Ectodermal cell (in vitro differentiated cells): ENCODE measurements around the gene RAP1A.

ENCODE experiments used
- H3K27ac ChIP-seq: 2 replicates; pipeline ENCODE4 v1.7.0; 2013; ENCODE audit warnings: mild to moderate bottlenecking, low read depth, low read length; ENCODE audit not compliant: insufficient read depth, poor library complexity, severe bottlenecking
- H3K27me3 ChIP-seq: 2 replicates; pipeline ENCODE4 v1.7.0; 2013; ENCODE audit warnings: mild to moderate bottlenecking, low read length; ENCODE audit not compliant: insufficient read depth, control insufficient read depth, poor library complexity, severe bottlenecking
- H3K36me3 ChIP-seq: one replicate; pipeline ENCODE4 v1.7.0; 2013; ENCODE audit warnings: low read length; ENCODE audit not compliant: control insufficient read depth, insufficient read depth
- H3K4me1 ChIP-seq: one replicate; pipeline ENCODE4 v1.7.0; 2013; ENCODE audit warnings: low read length; ENCODE audit not compliant: control insufficient read depth, insufficient read depth
- H3K4me3 ChIP-seq: 2 replicates; pipeline ENCODE4 v1.7.0; 2013; ENCODE audit warnings: low read depth, low read length, control low read depth; ENCODE audit not compliant: insufficient read depth
- H3K9me3 ChIP-seq: 2 replicates; pipeline ENCODE4 v1.7.0; 2013; ENCODE audit warnings: mild to moderate bottlenecking, low read length, moderate library complexity; ENCODE audit not compliant: control insufficient read depth
- WGBS, 2 experiments: methylation state at CpG; one replicate each; pipeline ENCODE4 v1.1.7; 2013; ENCODE audit warnings: missing lambda C conversion rate in 2 of 2; 5-methylcytosine and 5-hydroxymethylcytosine counted together

RAP1A gene

GRCh38 chr1:111734426-111734825, 114.8 kb downstream of the RAP1A start:
- no peaks in the 10 kb centered on the region for H3K27me3 ChIP-seq
- H3K36me3 ChIP-seq = no peaks in the 10 kb centered on the region
- H3K4me1 ChIP-seq = peaks cover 49% of the 10 kb centered on the region
- H3K27ac ChIP-seq = no peak overlapping the region
- no peak overlapping the region for H3K4me3 ChIP-seq
- no peaks in the 10 kb centered on the region for H3K9me3 ChIP-seq
- whole genome bisulfite sequencing, 2 experiments = 94 to 95% methylated on average over 3 of the region's 3 CpGs

- H3K9me3 ChIP-seq = no peaks in the 10 kb centered on the region
- H3K27me3 ChIP-seq = no peaks in the 10 kb centered on the region
- 91% methylated on average over 2 to 3 of the region's 3 CpGs for WGBS, 2 experiments
- H3K4me1 ChIP-seq = peaks cover 45% of the 10 kb centered on the region
- H3K36me3 ChIP-seq = no peaks in the 10 kb centered on the region
- no peak overlapping the region for H3K27ac ChIP-seq
- no peak overlapping the region for H3K4me3 ChIP-seq
Measured at GRCh38 chr1:111734856-111735255, 115.3 kb downstream of the RAP1A start.

DNA sequence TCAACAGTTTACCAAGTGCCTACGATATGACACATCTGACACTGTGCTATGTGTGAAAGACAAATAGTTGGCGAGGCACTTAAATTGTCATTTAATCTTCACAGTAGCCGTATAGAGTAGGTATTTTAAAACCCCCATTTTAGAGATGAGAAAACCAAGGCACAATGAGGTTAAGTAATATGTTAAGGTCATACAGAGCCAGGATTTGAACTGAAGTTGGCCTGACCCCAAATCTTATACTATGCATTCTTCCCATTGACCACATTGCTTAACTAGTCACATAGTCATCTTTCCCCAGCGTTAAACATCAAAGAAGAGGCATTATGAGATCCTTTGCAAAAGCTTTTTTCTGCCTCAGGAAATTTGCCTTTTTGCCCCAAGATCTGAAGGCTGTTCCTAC, 115.7 kb downstream of the RAP1A start:
- Histone ChIP-seq H3K4me3 (no peak overlapping the region), H3K4me1 (peaks cover 40% of the 10 kb centered on the region), H3K36me3 (no peaks in the 10 kb centered on the region), H3K27me3 (no peaks in the 10 kb centered on the region), H3K9me3 (no peaks in the 10 kb centered on the region), H3K27ac (no peak overlapping the region)
- 91 to 93% methylated on average over 4 of the region's 4 CpGs for WGBS, 2 experiments

GRCh38 chr1:111735858-111736544, 116.4 kb downstream of the RAP1A start:
- peaks cover 1% of the 10 kb centered on the region for H3K27me3 ChIP-seq
- H3K36me3 ChIP-seq = no peaks in the 10 kb centered on the region
- peak overlapping the region; percentile 31 for H3K27ac ChIP-seq
- 7 to 8% methylated on average over 8 of the region's 8 CpGs for WGBS, 2 experiments
- no peaks in the 10 kb centered on the region for H3K9me3 ChIP-seq
- H3K4me3 ChIP-seq = no peak overlapping the region
- peaks cover 36% of the 10 kb centered on the region for H3K4me1 ChIP-seq

- H3K27ac ChIP-seq = peak overlapping the region; percentile 31
- WGBS, 2 experiments = 20 to 23% methylated on average over 4 of the region's 4 CpGs
Measured at GRCh38 chr1:111736548-111737215, 117.1 kb downstream of the RAP1A start.

DNA sequence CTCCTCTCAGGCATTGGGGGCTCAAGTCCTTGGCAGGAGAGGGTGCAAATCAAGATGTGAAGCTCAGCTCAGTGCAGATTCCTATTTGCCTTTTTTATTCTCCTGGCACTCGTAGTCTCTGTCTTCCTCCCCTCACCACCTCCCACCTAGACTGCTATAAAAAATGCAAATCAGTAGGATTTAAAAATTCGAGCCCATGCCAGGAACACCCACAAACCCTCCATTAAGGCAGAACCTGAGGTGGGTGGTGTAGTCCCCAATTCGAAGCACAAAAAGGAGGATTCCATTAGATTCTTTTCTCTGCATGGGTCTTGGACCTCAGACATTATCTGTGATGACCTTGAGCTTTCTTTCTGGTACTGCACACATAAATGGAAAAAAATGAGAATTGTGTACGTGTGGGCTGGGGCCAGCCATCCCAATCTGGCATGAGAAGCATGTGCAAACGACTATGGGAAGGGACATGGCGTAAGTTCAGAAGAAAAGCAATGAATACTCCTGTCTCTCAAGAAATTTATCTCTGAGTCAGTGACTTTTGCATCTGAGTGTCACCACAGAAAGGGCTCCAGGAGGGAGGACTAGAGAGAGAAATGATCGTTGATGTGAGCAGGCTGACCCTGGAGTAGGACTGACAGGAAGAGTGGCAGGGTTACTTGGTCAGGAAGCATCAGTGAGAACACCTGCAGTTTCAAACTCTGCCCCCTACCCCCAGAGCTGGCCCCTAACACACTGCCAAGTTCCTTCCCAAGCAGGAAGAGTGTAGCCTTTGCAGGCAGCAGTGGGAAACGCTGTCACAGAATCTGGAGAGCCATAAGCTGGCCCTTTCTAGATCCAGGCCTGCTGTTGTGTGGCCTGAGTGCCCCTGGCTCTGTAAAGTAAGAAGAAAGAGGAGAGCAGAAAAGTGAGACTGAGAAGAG, 117.9 kb downstream of the RAP1A start:
- Histone ChIP-seq H3K27ac (no peak overlapping the region), H3K27me3 (peaks cover 7% of the 10 kb centered on the region), H3K36me3 (no peaks in the 10 kb centered on the region), H3K4me1 (peaks cover 36% of the 10 kb centered on the region), H3K9me3 (no peaks in the 10 kb centered on the region), H3K4me3 (peak overlapping the region; percentile 50)
- 51 to 56% methylated on average over 8 of the region's 8 CpGs for WGBS, 2 experiments

More at GRCh38 chr1:111736548-111737215, 117.1 kb downstream of the RAP1A start:
- peaks cover 7% of the 10 kb centered on the region for H3K27me3 ChIP-seq
- no peaks in the 10 kb centered on the region for H3K9me3 ChIP-seq
- H3K4me3 ChIP-seq = no peak overlapping the region
- no peaks in the 10 kb centered on the region for H3K36me3 ChIP-seq
- peaks cover 36% of the 10 kb centered on the region for H3K4me1 ChIP-seq

DNA sequence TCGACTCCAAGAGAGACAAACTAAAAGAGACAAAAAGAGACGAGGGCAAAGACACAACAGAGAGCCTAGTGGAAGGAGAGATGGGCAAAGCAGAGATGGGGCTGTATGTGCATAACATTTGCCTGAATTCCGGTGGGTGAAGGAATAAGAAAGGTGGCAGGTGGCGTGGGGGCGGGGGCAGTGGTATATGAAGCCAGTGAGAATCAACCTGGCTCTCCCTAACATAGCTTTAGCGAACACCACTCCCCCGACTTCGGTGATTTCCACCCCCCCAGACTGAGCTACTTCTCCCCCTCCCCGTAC, 118.5 kb downstream of the RAP1A start:
- no peaks in the 10 kb centered on the region for H3K36me3 ChIP-seq
- peak overlapping the region; percentile 50 for H3K4me3 ChIP-seq
- no peaks in the 10 kb centered on the region for H3K9me3 ChIP-seq
- peaks cover 36% of the 10 kb centered on the region for H3K4me1 ChIP-seq
- H3K27me3 ChIP-seq = peaks cover 7% of the 10 kb centered on the region
- H3K27ac ChIP-seq = no peak overlapping the region
- 6 to 7% methylated on average over 9 of the region's 9 CpGs for WGBS, 2 experiments

- WGBS, 2 experiments = 0% methylated on average over 61 of the region's 61 CpGs
- H3K27ac ChIP-seq = no peak overlapping the region
- no peaks in the 10 kb centered on the region for H3K9me3 ChIP-seq
- peak overlapping the region; percentile 50 for H3K4me3 ChIP-seq
- H3K36me3 ChIP-seq = no peaks in the 10 kb centered on the region
- peaks cover 7% of the 10 kb centered on the region for H3K27me3 ChIP-seq
- peaks cover 31% of the 10 kb centered on the region for H3K4me1 ChIP-seq
Measured at GRCh38 chr1:111738436-111739193, 119.0 kb downstream of the RAP1A start.

GRCh38 chr1:111739194-111739924, 119.8 kb downstream of the RAP1A start, which contains the start of gene INKA2:
Gene INKA2 (minus strand): TSS chr1:111739395. CDS start chr1:111739242, 153 bp downstream.
- Histone ChIP-seq H3K27me3 (peaks cover 7% of the 10 kb centered on the region), H3K4me1 (peaks cover 28% of the 10 kb centered on the region), H3K4me3 (peak within 1 kb of the TSS; percentile 50), H3K9me3 (no peaks in the 10 kb centered on the region), H3K36me3 (no peaks in the 10 kb centered on the region), H3K27ac (peak within 1 kb of the TSS; percentile 94)
- WGBS, 2 experiments = 0% methylated on average over 59 of the region's 59 CpGs
